Panc1 (cell line): Measurements from ENCODE around the gene LEMD2. TPM values are rescaled to one million over a fixed set of nuclear protein-coding genes. Genes with fewer than 3 reads are reported as not detected.

ENCODE experiments used
- ATAC-seq: fragments of 200-7000 bp; cut with Tn5 transposase; 2 replicates; pipeline ENCODE4 v1.9.1; 2020; ENCODE audit warnings: mild to moderate bottlenecking, moderate library complexity
- BruUV-seq: library from RNA; stranded (reverse); fragments of 400-500 nt; replicated peaks from 2 replicates; lab custom pipeline; 2021; lab: Mats Ljungman, UMichigan
- CTCF ChIA-PET: fragments of 300-600 bp; sonication (Branson Sonifier 250); formaldehyde crosslinking; loops from one replicate; lab custom pipeline; 2022; ENCODE audit warnings: antibody characterized with exemption; lab: Charles Lee
- POLR2A ChIA-PET: fragments of 300-600 bp; sonication (Branson Sonifier 250); formaldehyde crosslinking; loops from one replicate; lab custom pipeline; 2022; ENCODE audit warnings: antibody characterized with exemption; lab: Charles Lee
- DNase-seq: peaks from one replicate; pipeline ENCODE4 v3.0.0-alpha.2; 2010; ENCODE audit warnings: low read depth, low spot score
- H3K27ac ChIP-seq: 2 replicates; pipeline ENCODE4 v1.5.1; 2011; ENCODE audit warnings: mild to moderate bottlenecking, low read length, inconsistent platforms
- H3K27me3 ChIP-seq: fragments of 200-500 bp; sonication (Bioruptor generic); 2 replicates; pipeline ENCODE4 v1.6.0; 2014; ENCODE audit warnings: low read length, inconsistent platforms; ENCODE audit not compliant: control insufficient read depth, insufficient read depth
- H3K36me3 ChIP-seq: fragments of 200-500 bp; sonication (Bioruptor generic); 2 replicates; pipeline ENCODE4 v1.5.1; 2014; ENCODE audit warnings: inconsistent platforms, mild to moderate bottlenecking, low read length, moderate library complexity; ENCODE audit not compliant: control insufficient read depth, insufficient read depth
- H3K4me1 ChIP-seq: 2 replicates; pipeline ENCODE4 v1.5.1; 2011; ENCODE audit warnings: inconsistent platforms, mild to moderate bottlenecking, low read length, moderate library complexity; ENCODE audit not compliant: control insufficient read depth, insufficient read depth
- H3K4me3 ChIP-seq, 2 experiments: 2 replicates each; pipeline ENCODE4 v1.5.1; 2011 to 2012; ENCODE audit warnings: low read depth in 2 of 2, low read length in 2 of 2, mild to moderate bottlenecking in 2 of 2, inconsistent platforms in 1 of 2, moderate library complexity in 1 of 2
- H3K9me3 ChIP-seq: fragments of 200-500 bp; sonication (Bioruptor generic); 2 replicates; pipeline ENCODE4 v1.5.1; 2014; ENCODE audit warnings: low read depth, mild to moderate bottlenecking, inconsistent platforms, low read length, moderate library complexity; ENCODE audit not compliant: control insufficient read depth, insufficient read depth
- CTCF ChIP-seq: fragments of 450-650 bp; IDR thresholded peaks from 2 replicates; pipeline ENCODE4 v1.5.1; 2017; ENCODE audit warnings: mild to moderate bottlenecking
- POLR2AphosphoS5 ChIP-seq: IDR thresholded peaks from 2 replicates; pipeline ENCODE4 v1.6.1; 2012; ENCODE audit warnings: mild to moderate bottlenecking, low read depth, low read length, moderate library complexity
- REST ChIP-seq, 2 experiments: IDR thresholded peaks; 2 replicates each; pipeline ENCODE4 v1.6.1; 2011 to 2012; ENCODE audit warnings: low read depth in 2 of 2, control low read depth in 1 of 2, low read length in 1 of 2, mild to moderate bottlenecking in 1 of 2, moderate library complexity in 1 of 2; ENCODE audit not compliant: insufficient read depth in 1 of 2
- SIN3A ChIP-seq: IDR thresholded peaks from 2 replicates; pipeline ENCODE4 v1.6.1; 2012; ENCODE audit warnings: low read depth, mild to moderate bottlenecking, low read length, moderate library complexity, borderline replicate concordance; ENCODE audit not compliant: insufficient read depth
- TCF7L2 ChIP-seq: IDR thresholded peaks from 2 replicates; pipeline ENCODE4 v1.6.1; 2011; ENCODE audit warnings: mild to moderate bottlenecking, low read depth, low read length, inconsistent platforms
- in situ Hi-C: cut with HindIII; loops from 2 replicates; pipeline ENCODE4 v1.10.0; 2016; ENCODE audit warnings: low sequenced_read_pairs, low pct_unique_long_range_greater_than_20kb
- intact Hi-C: fragments of 100-400 bp; cut with micrococcal nuclease; formaldehyde crosslinking; loops from one replicate; pipeline ENCODE4 v1.10.0; 2022; ENCODE audit not compliant: unreplicated experiment
- total RNA-seq: library from RNA; stranded (reverse); gene quantifications from one replicate; pipeline ENCODE4 v1.2.1, GENCODE V29; 2021; ENCODE audit not compliant: unreplicated experiment

LEMD2 gene
- total RNA-seq, 1 experiment from 2014 or later = 89.8 TPM

- DNase-seq (no peak), ATAC-seq (peak; percentile 40)
- no peaks in the 10 kb centered on the region for H3K36me3 ChIP-seq
- TF ChIP-seq REST (IDR thresholded peaks at IDR 0.05; ENCODE audit: insufficient read depth in 1 of 2, low read depth in 2 of 2, low read length in 1 of 2) (no peak), POLR2AphosphoS5 (no peak), CTCF (no peak), TCF7L2 (no peak), SIN3A (no peak)
- no peaks in the 10 kb centered on the region for H3K9me3 ChIP-seq
- ChIA-PET POLR2A (no interaction called here), CTCF (interaction anchor here (0.5 to 3.9 kb wide), 7 partner anchors 12 to 905 kb away, joined by 4 to 24 read pairs (median 7); no protein-coding TSS in a partner anchor)
- in situ Hi-C loops = no loop called here
- H3K27ac ChIP-seq = peak overlapping the region; percentile 12; the same call in 1 of the 2 replicates
- H3K4me1 ChIP-seq = peaks cover 9% of the 10 kb centered on the region
- no peaks in the 10 kb centered on the region for H3K27me3 ChIP-seq
- BruUV-seq = no TSS peak
- no peak overlapping the region for H3K4me3 ChIP-seq
- intact Hi-C loops = loop anchor here (10.0 kb wide), 1 partner anchor 410 kb away; no protein-coding TSS in a partner anchor
Measured at GRCh38 chr6:33744895-33745546, 43.9 kb downstream of the LEMD2 start.

GRCh38 chr6:33744001-33744848 lies 44.7 kb downstream of the LEMD2 start:
- ChIA-PET POLR2A (no interaction called here), CTCF (interaction anchor here (0.5 to 3.9 kb wide), 8 partner anchors 13 to 905 kb away, joined by 3 to 24 read pairs (median 8); partner anchors contain the start of gene UQCC2)
- DNase-seq = peak; percentile 58
- TF ChIP-seq REST (IDR thresholded peaks at IDR 0.05; ENCODE audit: insufficient read depth in 1 of 2, low read depth in 2 of 2, low read length in 1 of 2) = no peak
- TF ChIP-seq TCF7L2 = no peak
- TF ChIP-seq POLR2AphosphoS5 = no peak
- TF ChIP-seq SIN3A = no peak
- peak; percentile 95 for TF ChIP-seq CTCF
- no TSS peak for BruUV-seq
- H3K36me3 ChIP-seq = no peaks in the 10 kb centered on the region
- no peak overlapping the region for H3K27ac ChIP-seq
- H3K27me3 ChIP-seq = no peaks in the 10 kb centered on the region
- intact Hi-C loops = loop anchor here (10.0 kb wide), 1 partner anchor 411 kb away; no protein-coding TSS in a partner anchor
- no peaks in the 10 kb centered on the region for H3K9me3 ChIP-seq
- in situ Hi-C loops = no loop called here
- H3K4me1 ChIP-seq = peaks cover 9% of the 10 kb centered on the region
- ATAC-seq = peak; percentile 84
- no peak overlapping the region for H3K4me3 ChIP-seq
